ENCODE measurements around the gene OGDH.

GRCh38 chr7:44667190-44667589 lies 60.8 kb downstream of the OGDH start:
- no peak for TF ChIP-seq ETV6 (conservative IDR thresholded peaks at IDR 0.05 in 1 of 2, IDR thresholded peaks at IDR 0.05 in 1 of 2; ENCODE audit: borderline replicate concordance in 1 of 2, low read depth in 1 of 2)
- TF ChIP-seq TARDBP (IDR thresholded peaks at IDR 0.05; ENCODE audit: borderline replicate concordance): no peak
- no peak for TF ChIP-seq SP1 (IDR thresholded peaks at IDR 0.05; ENCODE audit: low read depth, low read length)
- no peak for TF ChIP-seq CTCF (IDR thresholded peaks at IDR 0.05 in 2 of 3, conservative IDR thresholded peaks at IDR 0.05 in 1 of 3; ENCODE audit: control insufficient read depth in 2 of 3, extremely low read depth in 1 of 3, insufficient read depth in 1 of 3, low read depth in 3 of 3, low read length in 3 of 3)
- TF ChIP-seq NR2C2 (IDR thresholded peaks at IDR 0.05; ENCODE audit: borderline replicate concordance, control insufficient read depth, insufficient read length, low read depth): no peak
- TF ChIP-seq POLR2A (IDR thresholded peaks at IDR 0.05; ENCODE audit: low read depth, low read length): no peak
- TF ChIP-seq POLR2AphosphoS5 (IDR thresholded peaks at IDR 0.05; ENCODE audit: low read length): no peak
- no peak for TF ChIP-seq MEF2A (IDR thresholded peaks at IDR 0.05; ENCODE audit: insufficient read depth, low read depth, low read length)
- TF ChIP-seq ZNF24 (IDR thresholded peaks at IDR 0.05): no peak
- TF ChIP-seq RBBP5 (conservative IDR thresholded peaks at IDR 0.05): no peak
- TF ChIP-seq RAD21 (IDR thresholded peaks at IDR 0.05; ENCODE audit: insufficient read depth, low read depth, low read length): no peak
- TF ChIP-seq SMAD1 (IDR thresholded peaks at IDR 0.05; ENCODE audit: low read depth, partially characterized antibody): no peak
